ENCODE data around the gene LHX6.

DNA sequence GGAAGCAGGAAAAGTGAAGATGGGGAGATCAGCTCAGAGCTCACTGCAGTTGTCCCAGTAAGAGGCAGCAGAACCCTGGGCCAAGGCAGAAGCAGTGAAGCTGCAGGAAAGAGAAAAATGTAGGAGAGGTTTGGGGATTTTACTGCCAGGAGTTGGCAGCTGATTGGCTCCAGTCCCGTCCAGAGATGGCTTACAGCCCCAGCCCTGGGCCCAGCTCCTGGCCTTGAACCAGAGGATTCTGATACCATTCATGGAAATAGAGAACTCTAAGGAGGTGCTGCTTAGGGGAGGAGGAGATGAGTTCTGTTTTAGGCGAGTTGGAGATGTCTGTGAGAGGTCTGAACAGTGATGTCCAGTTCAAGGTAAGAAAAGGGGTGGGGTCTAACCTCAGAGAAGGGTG lies 64.5 kb downstream of the LHX6 start:
- TF ChIP-seq POLR2A (IDR thresholded peaks at IDR 0.05) = no peak
- TF ChIP-seq, protein P1, sequence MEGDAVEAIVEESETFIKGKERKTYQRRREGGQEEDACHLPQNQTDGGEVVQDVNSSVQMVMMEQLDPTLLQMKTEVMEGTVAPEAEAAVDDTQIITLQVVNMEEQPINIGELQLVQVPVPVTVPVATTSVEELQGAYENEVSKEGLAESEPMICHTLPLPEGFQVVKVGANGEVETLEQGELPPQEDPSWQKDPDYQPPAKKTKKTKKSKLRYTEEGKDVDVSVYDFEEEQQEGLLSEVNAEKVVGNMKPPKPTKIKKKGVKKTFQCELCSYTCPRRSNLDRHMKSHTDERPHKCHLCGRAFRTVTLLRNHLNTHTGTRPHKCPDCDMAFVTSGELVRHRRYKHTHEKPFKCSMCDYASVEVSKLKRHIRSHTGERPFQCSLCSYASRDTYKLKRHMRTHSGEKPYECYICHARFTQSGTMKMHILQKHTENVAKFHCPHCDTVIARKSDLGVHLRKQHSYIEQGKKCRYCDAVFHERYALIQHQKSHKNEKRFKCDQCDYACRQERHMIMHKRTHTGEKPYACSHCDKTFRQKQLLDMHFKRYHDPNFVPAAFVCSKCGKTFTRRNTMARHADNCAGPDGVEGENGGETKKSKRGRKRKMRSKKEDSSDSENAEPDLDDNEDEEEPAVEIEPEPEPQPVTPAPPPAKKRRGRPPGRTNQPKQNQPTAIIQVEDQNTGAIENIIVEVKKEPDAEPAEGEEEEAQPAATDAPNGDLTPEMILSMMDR (IDR thresholded peaks at IDR 0.05) = no peak
